Endothelial cell (in vitro differentiated cells): ENCODE measurements around the gene CFAP46. TPM values are rescaled to one million over a fixed set of nuclear protein-coding genes. Genes with fewer than 3 reads are reported as not detected.

Experiments used
- DNase-seq: peaks from one replicate; pipeline ENCODE4 v3.0.0; 2021; ENCODE audit warnings: low spot score
- H3K27ac Mint-ChIP-seq: one replicate; pipeline ENCODE4 v1.8.0; 2021; ENCODE audit warnings: mixed read lengths, inconsistent platforms; ENCODE audit not compliant: unreplicated experiment
- H3K27me3 Mint-ChIP-seq: one replicate; pipeline ENCODE4 v1.8.0; 2021; ENCODE audit warnings: mild to moderate bottlenecking, moderate library complexity, mixed read lengths, inconsistent platforms; ENCODE audit not compliant: unreplicated experiment
- H3K36me3 Mint-ChIP-seq: one replicate; pipeline ENCODE4 v1.8.0; 2021; ENCODE audit warnings: mild to moderate bottlenecking, low read depth, mixed read lengths, inconsistent platforms; ENCODE audit not compliant: unreplicated experiment
- H3K4me1 Mint-ChIP-seq: one replicate; pipeline ENCODE4 v1.8.0; 2021; ENCODE audit warnings: mild to moderate bottlenecking, mixed read lengths, inconsistent platforms; ENCODE audit not compliant: unreplicated experiment
- H3K4me3 Mint-ChIP-seq: one replicate; pipeline ENCODE4 v1.8.0; 2021; ENCODE audit warnings: mild to moderate bottlenecking, mixed read lengths, inconsistent platforms; ENCODE audit not compliant: unreplicated experiment
- H3K9me3 Mint-ChIP-seq: one replicate; pipeline ENCODE4 v1.8.0; 2021; ENCODE audit warnings: mixed read lengths, inconsistent platforms; ENCODE audit not compliant: unreplicated experiment
- CTCF ChIP-seq: fragments of 200-600 bp; sonication (generic); IDR thresholded peaks from one replicate; pipeline ENCODE4 v1.5.0; 2021; ENCODE audit warnings: antibody characterized with exemption; ENCODE audit not compliant: unreplicated experiment
- total RNA-seq: library from RNA; stranded (reverse); fragmentation: NEBNext Ultra II Directional; extraction: Animal tissue kit (Norgen Biotek cat#: 25700); gene quantifications from one replicate; pipeline ENCODE4 v1.2.1, GENCODE V29; 2021; ENCODE audit not compliant: unreplicated experiment

CFAP46 gene
- total RNA-seq, 1 donor from 2014 or later, result 0.95 TPM

DNA sequence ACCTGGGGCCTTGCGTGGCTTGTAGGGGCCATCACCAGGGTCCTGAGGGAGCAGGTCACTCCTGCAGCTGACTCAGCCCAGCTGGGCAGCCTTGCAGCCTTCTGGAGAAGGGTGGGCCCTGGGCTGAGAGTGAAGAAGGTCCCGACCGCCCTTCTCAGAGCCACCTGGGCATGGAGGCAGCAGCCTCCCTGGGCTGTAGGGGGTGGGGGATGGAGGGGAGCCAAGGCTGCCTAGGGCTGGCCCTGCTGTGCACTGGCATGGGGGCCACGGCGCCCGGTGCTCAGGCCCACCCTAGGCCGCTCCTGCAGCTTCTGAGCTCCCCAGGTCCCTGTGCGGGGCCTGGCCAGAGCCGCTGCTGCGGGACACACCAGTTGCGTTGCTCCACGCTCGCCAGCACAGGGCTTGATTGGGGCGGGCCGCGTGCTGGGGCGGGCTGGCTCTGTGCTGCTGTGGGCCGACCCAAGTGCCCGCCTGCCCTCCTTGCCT lies 92.8 kb downstream of the CFAP46 start:
- H3K4me3 Mint-ChIP-seq, result no peak overlapping the region
- DNase-seq, result no peak
- peaks cover 5% of the 10 kb centered on the region for H3K27me3 Mint-ChIP-seq
- TF ChIP-seq CTCF, result no peak
- H3K9me3 Mint-ChIP-seq, result no peaks in the 10 kb centered on the region
- no peak overlapping the region for H3K27ac Mint-ChIP-seq
- H3K36me3 Mint-ChIP-seq, result no peaks in the 10 kb centered on the region
- no peaks in the 10 kb centered on the region for H3K4me1 Mint-ChIP-seq

DNA sequence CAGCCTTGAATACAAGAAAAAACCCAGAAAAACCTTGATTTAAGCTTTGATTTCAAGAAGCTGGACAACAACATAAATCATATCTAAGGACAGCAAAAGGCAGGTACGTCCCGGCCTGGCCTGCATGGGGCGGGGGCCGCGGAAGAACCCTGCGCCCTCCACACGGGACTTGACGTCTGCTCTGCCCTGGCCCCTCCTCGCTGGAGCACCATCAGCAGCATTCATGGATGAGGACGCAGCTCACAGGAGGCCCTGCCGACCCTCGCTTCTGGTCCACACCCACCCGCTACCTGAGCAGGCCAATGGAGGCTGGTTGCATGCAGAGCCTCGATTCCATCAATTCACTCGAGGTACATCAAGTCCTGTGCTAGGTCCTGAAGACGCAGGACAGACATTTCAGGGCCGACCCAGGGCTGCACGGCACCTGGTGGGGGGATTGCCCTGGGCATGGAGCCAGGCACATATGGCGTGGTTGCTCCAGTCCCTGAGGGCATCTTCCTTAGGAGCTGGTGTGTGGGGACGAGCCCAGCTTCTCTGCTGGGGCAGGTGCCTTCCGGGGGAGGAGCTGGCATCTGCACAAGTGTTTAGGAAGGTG lies 93.3 kb downstream of the CFAP46 start:
- H3K4me3 Mint-ChIP-seq, result no peak overlapping the region
- no peak for TF ChIP-seq CTCF
- no peaks in the 10 kb centered on the region for H3K9me3 Mint-ChIP-seq
- no peak overlapping the region for H3K27ac Mint-ChIP-seq
- DNase-seq, result no peak
- H3K27me3 Mint-ChIP-seq, result peaks cover 5% of the 10 kb centered on the region
- H3K36me3 Mint-ChIP-seq, result no peaks in the 10 kb centered on the region
- H3K4me1 Mint-ChIP-seq, result no peaks in the 10 kb centered on the region

- Mint-ChIP-seq H3K27ac (no peak overlapping the region), H3K9me3 (no peaks in the 10 kb centered on the region), H3K27me3 (peaks cover 5% of the 10 kb centered on the region), H3K36me3 (no peaks in the 10 kb centered on the region), H3K4me3 (no peak overlapping the region), H3K4me1 (no peaks in the 10 kb centered on the region)
- TF ChIP-seq CTCF, result no peak
- DNase-seq, result no peak
Observed at GRCh38 chr10:132848291-132848701, 94.1 kb downstream of the CFAP46 start.

DNA sequence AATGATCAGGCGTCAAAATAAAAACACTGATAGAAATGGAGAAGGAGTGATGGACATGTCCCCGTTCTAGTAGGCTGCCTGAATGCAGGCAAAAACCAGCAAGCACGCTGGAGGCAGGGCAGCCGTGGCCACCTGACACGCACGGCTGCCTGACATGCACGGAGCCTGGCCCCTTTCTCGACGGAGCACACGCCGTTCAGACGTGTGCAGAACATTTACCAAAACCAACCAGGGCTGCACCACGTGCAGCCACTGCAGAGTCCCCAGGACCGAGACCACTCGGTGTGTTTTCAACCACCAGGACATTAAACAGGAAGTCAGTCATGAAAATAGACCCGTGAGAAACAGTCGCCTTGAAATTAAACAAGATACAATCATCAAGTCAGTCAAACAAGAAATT lies 94.5 kb downstream of the CFAP46 start:
- no peak for DNase-seq
- H3K4me3 Mint-ChIP-seq, result no peak overlapping the region
- peaks cover under 1% of the 10 kb centered on the region for H3K36me3 Mint-ChIP-seq
- no peak for TF ChIP-seq CTCF
- no peaks in the 10 kb centered on the region for H3K4me1 Mint-ChIP-seq
- no peaks in the 10 kb centered on the region for H3K9me3 Mint-ChIP-seq
- H3K27me3 Mint-ChIP-seq, result peaks cover 5% of the 10 kb centered on the region
- H3K27ac Mint-ChIP-seq, result no peak overlapping the region

- Mint-ChIP-seq H3K9me3 (peaks cover under 1% of the 10 kb centered on the region), H3K36me3 (peaks cover 5% of the 10 kb centered on the region), H3K4me3 (no peak overlapping the region), H3K27ac (no peak overlapping the region), H3K4me1 (no peaks in the 10 kb centered on the region), H3K27me3 (peaks cover 5% of the 10 kb centered on the region)
- TF ChIP-seq CTCF, result no peak
- no peak for DNase-seq
Observed at GRCh38 chr10:132847416-132847777, 95.0 kb downstream of the CFAP46 start.
